Tibial nerve (tissue), 4 donors: ENCODE data around the gene JARID2. TPM values are rescaled to one million over a fixed set of nuclear protein-coding genes. Genes with fewer than 3 reads are reported as not detected.
"Not testable (repeated sequence)": the region's sequence is repeated elsewhere in the genome, so short reads cannot be mapped to it uniquely, and the experiment has no call there.

Source experiments
- DNase-seq, 2 donors: peaks; one replicate each; pipeline ENCODE4 v3.0.0-alpha.2; 2019; ENCODE audit warnings: low spot score in 2 of 2
- H3K27ac ChIP-seq, 4 donors: fragments of 200-600 bp; sonication (generic) in 3 of 4; one replicate each; pipeline ENCODE4 v1.5.1; 2017 to 2019; ENCODE audit warnings: mild to moderate bottlenecking in 1 of 4
- H3K27me3 ChIP-seq, 2 donors: fragments of 200-600 bp; sonication (generic) in 1 of 2; one replicate each; pipeline versions ENCODE4 v1.5.1 to v1.6.0; 2017 to 2019
- H3K36me3 ChIP-seq, 3 donors: fragments of 200-600 bp; sonication (generic); one replicate each; pipeline ENCODE4 v1.5.1; 2018 to 2019
- H3K4me1 ChIP-seq, 4 donors: fragments of 200-600 bp; sonication (generic) in 3 of 4; one replicate each; pipeline ENCODE4 v1.5.1; 2017 to 2019
- H3K4me3 ChIP-seq, 4 donors: fragments of 200-600 bp; sonication (generic) in 3 of 4; one replicate each; pipeline ENCODE4 v1.5.1; 2017 to 2019; ENCODE audit warnings: mild to moderate bottlenecking in 1 of 4, moderate library complexity in 1 of 4
- H3K9me3 ChIP-seq, 4 donors: fragments of 200-600 bp; sonication (generic) in 3 of 4; one replicate each; pipeline ENCODE4 v1.5.1; 2017 to 2019
- CTCF ChIP-seq, 5 experiments: fragments of 200-600 bp in 3 of 5; fragments of 450-650 bp in 2 of 5; sonication (generic) in 3 of 5; IDR thresholded peaks; one replicate each; pipeline ENCODE4 v1.5.1; 2016 to 2019; ENCODE audit warnings: antibody characterized with exemption in 5 of 5, mild to moderate bottlenecking in 3 of 5, moderate library complexity in 2 of 5
- EP300 ChIP-seq, 2 donors: sonication (generic); formaldehyde crosslinking; IDR thresholded peaks; one replicate each; pipeline ENCODE4 v1.6.1; 2017; ENCODE audit warnings: antibody characterized with exemption in 2 of 2, mild to moderate bottlenecking in 1 of 2
- POLR2A ChIP-seq, 2 donors: fragments of 450-650 bp; IDR thresholded peaks; one replicate each; pipeline ENCODE4 v1.6.1; 2017; ENCODE audit warnings: antibody characterized with exemption in 2 of 2, mild to moderate bottlenecking in 2 of 2, moderate library complexity in 2 of 2
- WGBS, 2 donors: methylation state at CpG; one replicate each; pipeline ENCODE4 v1.1.5; 2018; 5-methylcytosine and 5-hydroxymethylcytosine counted together
- total RNA-seq, 4 donors: library from RNA; depleted of rRNA; stranded (reverse); fragments of >200 nt; gene quantifications; one replicate each; pipeline ENCODE4 v1.1.0, GENCODE V29; 2016

Gene JARID2
- total RNA-seq, 4 donors from 2014 or later: 9.0 to 26.1 (median 9.8) TPM

GRCh38 chr6:15293674-15294073 is 47.8 kb downstream of the JARID2 start:
- TF ChIP-seq EP300 (IDR thresholded peaks at IDR 0.05): no peak
- no peak for TF ChIP-seq POLR2A (IDR thresholded peaks at IDR 0.05)
- TF ChIP-seq CTCF (IDR thresholded peaks at IDR 0.05): no peak
- no peak for DNase-seq
- Histone ChIP-seq H3K4me1 (peaks cover 0 to 41% (median 17%) of the 10 kb centered on the region in 4 donors), H3K36me3 (no peaks in the 10 kb centered on the region), H3K9me3 (no peaks in the 10 kb centered on the region), H3K27me3 (no peaks in the 10 kb centered on the region), H3K27ac (no peak overlapping the region), H3K4me3 (no peak overlapping the region)
- 69 to 82% methylated on average over 2 of the region's 2 CpGs for WGBS, 2 donors

- TF ChIP-seq POLR2A (IDR thresholded peaks at IDR 0.05) (no peak), CTCF (IDR thresholded peaks at IDR 0.05) (no peak), EP300 (IDR thresholded peaks at IDR 0.05) (no peak)
- WGBS, 2 donors: 96 to 98% methylated on average over 5 of the region's 5 CpGs
- DNase-seq: no peak
- Histone ChIP-seq H3K4me3 (no peak overlapping the region), H3K4me1 (peaks cover 0 to 41% (median 21%) of the 10 kb centered on the region in 4 donors), H3K27me3 (no peaks in the 10 kb centered on the region), H3K36me3 (no peaks in the 10 kb centered on the region), H3K9me3 (no peaks in the 10 kb centered on the region), H3K27ac (no peak overlapping the region)
Observed at GRCh38 chr6:15294504-15294903, 48.6 kb downstream of the JARID2 start.

GRCh38 chr6:15296249-15296648 is 50.4 kb downstream of the JARID2 start:
- TF ChIP-seq EP300 (IDR thresholded peaks at IDR 0.05) (no peak), CTCF (IDR thresholded peaks at IDR 0.05) (no peak)
- 58 to 63% methylated on average over 5 of the region's 5 CpGs for WGBS, 2 donors
- Histone ChIP-seq H3K4me1 (peaks cover 0 to 43% (median 30%) of the 10 kb centered on the region in 4 donors), H3K36me3 (no peaks in the 10 kb centered on the region), H3K9me3 (no peaks in the 10 kb centered on the region), H3K27me3 (no peaks in the 10 kb centered on the region), H3K4me3 (no peak overlapping the region), H3K27ac (no peak overlapping the region)
- DNase-seq: no peak

GRCh38 chr6:15296735-15297134 is 50.9 kb downstream of the JARID2 start:
- H3K27me3 ChIP-seq: no peaks in the 10 kb centered on the region
- H3K4me3 ChIP-seq: no peak overlapping the region
- H3K4me1 ChIP-seq: peaks cover 0 to 45% (median 32%) of the 10 kb centered on the region in 4 donors
- 88 to 91% methylated on average over 2 of the region's 2 CpGs for WGBS, 2 donors
- no peak for DNase-seq
- H3K36me3 ChIP-seq: no peaks in the 10 kb centered on the region
- H3K27ac ChIP-seq: no peak overlapping the region
- no peaks in the 10 kb centered on the region for H3K9me3 ChIP-seq
- TF ChIP-seq POLR2A (IDR thresholded peaks at IDR 0.05): no peak
- no peak for TF ChIP-seq EP300 (IDR thresholded peaks at IDR 0.05)
- no peak for TF ChIP-seq CTCF (IDR thresholded peaks at IDR 0.05)

GRCh38 chr6:15297167-15297566 is 51.3 kb downstream of the JARID2 start:
- not testable (repeated sequence) for H3K36me3 ChIP-seq, H3K27me3 ChIP-seq, H3K9me3 ChIP-seq, DNase-seq, H3K27ac ChIP-seq, H3K4me3 ChIP-seq
- WGBS, 2 donors: 88% methylated on average over 12 of the region's 12 CpGs
- H3K4me1 ChIP-seq: peaks cover 0 to 47% (median 32%) of the 10 kb centered on the region in 4 donors
